Mucosa of descending colon (tissue), 3 donors: ENCODE measurements around the gene CADM2. TPM values are rescaled to one million over a fixed set of nuclear protein-coding genes. Genes with fewer than 3 reads are reported as not detected.

ENCODE experiments used
- ATAC-seq: fragments of 200-7000 bp; cut with Tn5 transposase; one replicate; pipeline ENCODE4 v1.9.1; 2020; ENCODE audit warnings: mild to moderate bottlenecking, moderate library complexity
- DNase-seq, 3 donors: peaks; one replicate each; pipeline ENCODE4 v3.0.0-alpha.2; 2020
- H3K36me3 ChIP-seq: fragments of 200-600 bp; one replicate; pipeline ENCODE4 v1.8.0; 2021; ENCODE audit warnings: low read depth, mild to moderate bottlenecking
- H3K4me1 ChIP-seq: fragments of 200-600 bp; one replicate; pipeline ENCODE4 v1.8.0; 2021; ENCODE audit warnings: low read depth, mild to moderate bottlenecking
- H3K4me3 ChIP-seq: fragments of 200-600 bp; one replicate; pipeline ENCODE4 v1.8.0; 2021; ENCODE audit warnings: mild to moderate bottlenecking
- H3K9me3 ChIP-seq: fragments of 200-600 bp; one replicate; pipeline ENCODE4 v1.8.0; 2021; ENCODE audit warnings: mild to moderate bottlenecking
- intact Hi-C, 2 donors: fragments of 100-400 bp; cut with DNase I in 1 of 2; cut with micrococcal nuclease in 1 of 2; formaldehyde crosslinking; loops; one replicate each; pipeline versions ENCODE4 v1.11.0 to v1.11.1; 2022; cut with DNase I, micrococcal nuclease
- total RNA-seq, 3 donors: library from RNA; stranded (reverse); fragmentation: NEBNext Ultra II Directional in 2 of 3; extraction: Animal tissue kit (Norgen Biotek cat#: 25700) in 2 of 3; gene quantifications; one replicate each; pipeline versions ENCODE4 v1.2.1 to v1.2.4, GENCODE V29; 2021 to 2023
- TF ChIP-seq, protein P1 (sequence below): fragments of 200-600 bp; IDR thresholded peaks from one replicate; pipeline ENCODE4 v1.8.0; 2022; ENCODE audit warnings: antibody characterized with exemption, mild to moderate bottlenecking
- donor health status: DM: no; HTN: no; CAD: no; lungs with moderate emphysema.
- donor health status: DM: no; HTN: no; CAD: no.
- donor health status: DM: no; HTN: yes; CAD: no.

Gene CADM2
- total RNA-seq, 3 donors from 2014 or later = 0.67 to 12.8 (median 1.2) TPM

DNA sequence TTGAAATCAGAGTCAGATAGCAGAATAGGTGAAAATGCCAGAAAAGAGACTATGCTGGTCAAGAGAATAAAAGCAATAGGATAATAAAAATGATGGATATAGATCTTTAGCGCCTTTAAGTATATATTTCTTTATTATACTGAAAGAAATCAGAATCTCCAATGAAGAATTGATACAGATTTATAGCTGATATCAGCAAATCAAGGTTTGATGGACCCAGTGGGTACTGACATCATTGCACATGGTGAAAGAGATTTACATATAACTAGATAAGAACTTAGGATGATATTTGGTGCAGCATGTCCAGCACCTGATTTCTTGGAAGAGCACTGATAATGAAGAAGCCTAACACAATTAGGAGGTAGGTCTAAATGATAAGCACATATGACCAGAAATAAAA lies 18.2 kb downstream of the CADM2 start:
- TF ChIP-seq, protein P1, sequence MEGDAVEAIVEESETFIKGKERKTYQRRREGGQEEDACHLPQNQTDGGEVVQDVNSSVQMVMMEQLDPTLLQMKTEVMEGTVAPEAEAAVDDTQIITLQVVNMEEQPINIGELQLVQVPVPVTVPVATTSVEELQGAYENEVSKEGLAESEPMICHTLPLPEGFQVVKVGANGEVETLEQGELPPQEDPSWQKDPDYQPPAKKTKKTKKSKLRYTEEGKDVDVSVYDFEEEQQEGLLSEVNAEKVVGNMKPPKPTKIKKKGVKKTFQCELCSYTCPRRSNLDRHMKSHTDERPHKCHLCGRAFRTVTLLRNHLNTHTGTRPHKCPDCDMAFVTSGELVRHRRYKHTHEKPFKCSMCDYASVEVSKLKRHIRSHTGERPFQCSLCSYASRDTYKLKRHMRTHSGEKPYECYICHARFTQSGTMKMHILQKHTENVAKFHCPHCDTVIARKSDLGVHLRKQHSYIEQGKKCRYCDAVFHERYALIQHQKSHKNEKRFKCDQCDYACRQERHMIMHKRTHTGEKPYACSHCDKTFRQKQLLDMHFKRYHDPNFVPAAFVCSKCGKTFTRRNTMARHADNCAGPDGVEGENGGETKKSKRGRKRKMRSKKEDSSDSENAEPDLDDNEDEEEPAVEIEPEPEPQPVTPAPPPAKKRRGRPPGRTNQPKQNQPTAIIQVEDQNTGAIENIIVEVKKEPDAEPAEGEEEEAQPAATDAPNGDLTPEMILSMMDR = no peak
- Histone ChIP-seq H3K36me3 (no peaks in the 10 kb centered on the region), H3K4me1 (no peaks in the 10 kb centered on the region), H3K9me3 (no peaks in the 10 kb centered on the region), H3K4me3 (no peak overlapping the region)
- DNase-seq (no peak), ATAC-seq (no peak)
- intact Hi-C loops = no loop called here

DNA sequence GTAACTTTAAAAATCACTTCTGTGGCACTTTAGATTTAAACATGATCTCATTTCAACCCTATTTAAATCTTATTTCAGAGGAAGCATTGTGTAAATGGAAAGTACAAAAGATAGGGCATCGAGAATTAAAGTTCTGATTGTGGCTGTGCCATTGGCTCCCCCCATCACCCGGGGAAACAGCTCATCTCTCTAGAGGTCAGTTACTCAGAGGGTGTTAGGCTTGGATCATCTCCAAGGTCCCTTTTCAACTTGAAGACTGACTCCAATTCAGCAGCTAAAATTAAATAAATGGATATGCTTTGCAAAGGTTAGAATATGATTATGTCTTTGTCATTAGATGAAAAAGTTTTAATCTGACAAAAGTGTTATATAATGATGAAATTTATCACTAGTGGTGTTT lies 20.1 kb downstream of the CADM2 start:
- ATAC-seq (no peak), DNase-seq (no peak)
- H3K4me1 ChIP-seq = no peaks in the 10 kb centered on the region
- TF ChIP-seq, protein P1 = no peak
- H3K9me3 ChIP-seq = no peaks in the 10 kb centered on the region
- no peak overlapping the region for H3K4me3 ChIP-seq
- intact Hi-C loops = no loop called here
- no peaks in the 10 kb centered on the region for H3K36me3 ChIP-seq

DNA sequence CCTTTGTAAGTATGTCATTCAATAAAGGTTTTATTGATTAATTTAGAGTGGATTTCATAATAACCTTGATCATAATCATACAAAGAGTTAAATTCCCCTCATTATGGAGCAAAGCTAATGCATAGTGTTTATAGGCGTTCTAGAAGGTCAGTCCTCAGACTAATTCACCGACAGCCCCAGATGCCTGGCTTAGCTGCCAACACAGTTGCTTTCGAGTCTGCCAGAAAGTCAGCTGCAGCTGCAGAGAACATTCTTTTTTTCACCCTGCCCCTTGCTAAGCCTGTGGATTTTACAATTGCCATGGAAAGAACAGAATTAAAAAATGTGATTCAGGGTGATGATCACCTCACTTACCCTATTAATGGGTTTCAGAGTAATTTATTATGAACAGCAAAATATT lies 21.2 kb downstream of the CADM2 start:
- Histone ChIP-seq H3K9me3 (no peaks in the 10 kb centered on the region), H3K36me3 (no peaks in the 10 kb centered on the region), H3K4me3 (no peak overlapping the region), H3K4me1 (no peaks in the 10 kb centered on the region)
- TF ChIP-seq, protein P1 = no peak
- intact Hi-C loops = no loop called here
- ATAC-seq (no peak), DNase-seq (no peak)

DNA sequence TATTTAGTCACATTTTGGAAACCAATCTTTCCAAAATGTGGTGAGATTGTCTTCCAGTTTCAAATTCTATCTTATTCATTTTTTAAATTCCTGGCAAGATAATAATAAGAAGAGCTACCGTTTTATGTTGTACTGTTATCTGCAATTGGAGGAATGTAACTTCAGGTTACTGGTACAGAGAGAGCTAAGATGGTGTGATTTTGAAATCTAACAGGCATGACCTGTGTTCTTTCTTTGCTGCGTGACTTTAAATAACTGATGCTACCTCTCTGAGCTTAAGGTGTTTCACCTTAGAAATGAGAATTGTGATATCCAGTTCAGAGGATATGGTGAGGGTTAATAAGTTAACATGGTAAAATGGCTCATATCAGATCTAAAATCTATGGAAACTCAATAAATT lies 21.7 kb downstream of the CADM2 start:
- intact Hi-C loops = no loop called here
- H3K4me3 ChIP-seq = no peak overlapping the region
- H3K4me1 ChIP-seq = no peaks in the 10 kb centered on the region
- H3K9me3 ChIP-seq = no peaks in the 10 kb centered on the region
- no peak for ATAC-seq
- TF ChIP-seq, protein P1 = no peak
- no peak for DNase-seq
- H3K36me3 ChIP-seq = no peaks in the 10 kb centered on the region

DNA sequence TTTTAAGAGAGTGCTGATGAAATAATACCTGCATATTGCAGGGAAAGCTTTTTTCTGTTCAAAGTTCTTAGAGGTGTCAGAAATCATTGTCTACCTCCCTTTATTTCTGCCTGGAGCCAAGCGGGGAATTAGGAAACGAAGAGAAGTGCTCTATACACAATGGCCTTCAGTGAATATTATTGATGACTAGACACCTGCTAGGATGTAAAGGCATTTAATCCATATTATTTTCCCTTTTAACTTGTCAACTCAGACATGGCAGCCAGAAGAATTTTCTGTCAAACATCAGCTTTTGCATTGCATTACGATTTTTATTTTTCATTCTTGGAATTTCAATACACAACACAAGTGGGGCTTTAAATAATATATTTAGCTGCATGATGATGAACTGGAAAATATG lies 24.7 kb downstream of the CADM2 start:
- no peaks in the 10 kb centered on the region for H3K9me3 ChIP-seq
- H3K4me1 ChIP-seq = no peaks in the 10 kb centered on the region
- no peak for DNase-seq
- ATAC-seq = no peak
- no peaks in the 10 kb centered on the region for H3K36me3 ChIP-seq
- intact Hi-C loops = no loop called here
- TF ChIP-seq, protein P1 = no peak
- H3K4me3 ChIP-seq = no peak overlapping the region

DNA sequence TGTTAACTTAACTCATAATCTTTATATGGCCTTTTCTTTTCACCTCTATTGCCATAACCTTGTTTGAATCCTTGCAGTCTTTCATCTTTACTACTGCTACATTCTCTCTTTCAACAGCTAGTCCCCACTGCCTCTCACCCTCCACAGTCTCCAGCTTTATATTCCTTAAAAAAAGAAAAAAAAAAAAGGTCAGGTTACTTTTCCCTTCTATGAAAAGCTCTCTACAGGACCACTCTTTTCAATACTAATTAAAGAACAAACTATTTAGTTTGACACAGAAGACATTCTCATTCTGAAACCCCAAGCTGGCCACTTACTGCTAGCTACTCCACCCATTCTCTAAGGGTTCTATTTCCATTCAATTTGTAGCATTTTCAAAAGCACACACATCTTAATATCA lies 25.6 kb downstream of the CADM2 start:
- H3K36me3 ChIP-seq = no peaks in the 10 kb centered on the region
- no peak for DNase-seq
- no peak for ATAC-seq
- H3K4me3 ChIP-seq = no peak overlapping the region
- TF ChIP-seq, protein P1 = no peak
- no peaks in the 10 kb centered on the region for H3K4me1 ChIP-seq
- intact Hi-C loops = no loop called here
- no peaks in the 10 kb centered on the region for H3K9me3 ChIP-seq
